ENCODE data around the gene EIF2B1. TPM values are rescaled to one million over a fixed set of nuclear protein-coding genes. Genes with fewer than 3 reads are reported as not detected.

EIF2B1 gene
- total RNA-seq, 1 donor from 2014 or later = 80.0 TPM

- Histone ChIP-seq H3K27me3 (ENCODE audit: control insufficient read depth, insufficient read depth, low read length) (no peaks in the 10 kb centered on the region), H3K36me3 (ENCODE audit: control insufficient read depth, insufficient read depth, low read length) (no peaks in the 10 kb centered on the region), H3K4me3 (ENCODE audit: low read depth, low read length) (no peak overlapping the region)
- DNase-seq (ENCODE audit: low read depth) = no peak
- no peak for TF ChIP-seq CTCF (IDR thresholded peaks at IDR 0.05; ENCODE audit: insufficient read depth, low read length, poor library complexity, severe bottlenecking)
These were observed 56.9 kb downstream of the EIF2B1 start for GRCh38 chr12:123576611-123577010.

- H3K4me3 ChIP-seq (ENCODE audit: low read depth, low read length) = no peak overlapping the region
- H3K27me3 ChIP-seq (ENCODE audit: control insufficient read depth, insufficient read depth, low read length) = no peaks in the 10 kb centered on the region
- no peak for DNase-seq (ENCODE audit: low read depth)
- no peak for TF ChIP-seq CTCF (IDR thresholded peaks at IDR 0.05; ENCODE audit: insufficient read depth, low read length, poor library complexity, severe bottlenecking)
- H3K36me3 ChIP-seq (ENCODE audit: control insufficient read depth, insufficient read depth, low read length) = no peaks in the 10 kb centered on the region
These were observed 59.6 kb downstream of the EIF2B1 start for GRCh38 chr12:123573870-123574269.

GRCh38 chr12:123572391-123572790, 61.1 kb downstream of the EIF2B1 start:
- Histone ChIP-seq H3K36me3 (ENCODE audit: control insufficient read depth, insufficient read depth, low read length) (no peaks in the 10 kb centered on the region), H3K27me3 (ENCODE audit: control insufficient read depth, insufficient read depth, low read length) (no peaks in the 10 kb centered on the region), H3K4me3 (ENCODE audit: low read depth, low read length) (no peak overlapping the region)
- TF ChIP-seq CTCF (IDR thresholded peaks at IDR 0.05; ENCODE audit: insufficient read depth, low read length, poor library complexity, severe bottlenecking) = no peak
- DNase-seq (ENCODE audit: low read depth) = no peak

- TF ChIP-seq CTCF (IDR thresholded peaks at IDR 0.05; ENCODE audit: insufficient read depth, low read length, poor library complexity, severe bottlenecking) = no peak
- Histone ChIP-seq H3K4me3 (ENCODE audit: low read depth, low read length) (no peak overlapping the region), H3K36me3 (ENCODE audit: control insufficient read depth, insufficient read depth, low read length) (no peaks in the 10 kb centered on the region), H3K27me3 (ENCODE audit: control insufficient read depth, insufficient read depth, low read length) (no peaks in the 10 kb centered on the region)
- no peak for DNase-seq (ENCODE audit: low read depth)
These were observed 62.1 kb downstream of the EIF2B1 start for GRCh38 chr12:123571343-123571813.

Other genes starting within 250 kb of the EIF2B1 start
- gene KMT5A, start 249.6 kb downstream of the EIF2B1 start, total RNA-seq = 44.0 and 44.4 TPM in 2 replicates
- 3.6 and 4.2 TPM in 2 replicates for gene RILPL2, start 197.0 kb downstream of the EIF2B1 start, total RNA-seq
- 9.3 TPM in 2 replicates for gene SNRNP35, start 175.5 kb downstream of the EIF2B1 start, total RNA-seq
- 10.2 and 12.1 TPM in 2 replicates for gene RILPL1, start 100.0 kb downstream of the EIF2B1 start, total RNA-seq
- 242 and 259 TPM in 2 replicates for gene TMED2, start 49.1 kb downstream of the EIF2B1 start, total RNA-seq
- gene DDX55, start 31.6 kb downstream of the EIF2B1 start, total RNA-seq = 16.2 and 25.6 TPM in 2 replicates
- 33.1 and 35.9 TPM in 2 replicates for gene GTF2H3, start 143 bp upstream of the EIF2B1 start, total RNA-seq
- 12.3 and 13.4 TPM in 2 replicates for gene TCTN2, start 37.4 kb upstream of the EIF2B1 start, total RNA-seq
- 23.7 and 25.7 TPM in 2 replicates for gene ATP6V0A2, start 78.7 kb upstream of the EIF2B1 start, total RNA-seq
- gene DNAH10, start 128.6 kb upstream of the EIF2B1 start, total RNA-seq = under 0.01 and 0.04 TPM in 2 replicates